Heart right ventricle (tissue), 16 donors: Measurements from ENCODE around the gene BRK1. TPM values are rescaled to one million over a fixed set of nuclear protein-coding genes. Genes with fewer than 3 reads are reported as not detected.
"Not testable (repeated sequence)": the region's sequence is repeated elsewhere in the genome, so short reads cannot be mapped to it uniquely, and the experiment has no call there.

Experiments used
- ATAC-seq, 8 donors: fragments of 200-7000 bp; cut with Tn5 transposase; one replicate each; pipeline ENCODE4 v1.9.1; 2020; ENCODE audit warnings: mild to moderate bottlenecking in 8 of 8, moderate library complexity in 8 of 8, moderate number of reproducible peaks in 1 of 8
- DNase-seq, 2 donors: peaks; one replicate each; pipeline ENCODE4 v3.0.0-alpha.2; 2020
- H3K27ac ChIP-seq, 10 donors: fragments of 200-600 bp; sonication (generic) in 2 of 10; one replicate each; pipeline versions ENCODE4 v1.5.0 to v1.8.0; 2020 to 2022; ENCODE audit warnings: mild to moderate bottlenecking in 3 of 10
- H3K27me3 ChIP-seq, 7 donors: fragments of 200-600 bp; one replicate each; pipeline ENCODE4 v1.8.0; 2021 to 2022; ENCODE audit warnings: mild to moderate bottlenecking in 2 of 7
- H3K36me3 ChIP-seq, 9 donors: fragments of 200-600 bp; sonication (generic) in 1 of 9; one replicate each; pipeline versions ENCODE4 v1.5.0 to v1.8.0; 2020 to 2022; ENCODE audit warnings: mild to moderate bottlenecking in 2 of 9
- H3K4me1 ChIP-seq, 9 donors: fragments of 200-600 bp; sonication (generic) in 1 of 9; one replicate each; pipeline versions ENCODE4 v1.5.0 to v1.8.0; 2020 to 2022; ENCODE audit warnings: mild to moderate bottlenecking in 4 of 9
- H3K4me3 ChIP-seq, 10 donors: fragments of 200-600 bp; sonication (generic) in 2 of 10; one replicate each; pipeline versions ENCODE4 v1.5.0 to v1.8.0; 2020 to 2022; ENCODE audit warnings: mild to moderate bottlenecking in 7 of 10, moderate library complexity in 2 of 10
- H3K9me3 ChIP-seq, 11 donors: fragments of 200-600 bp in 10 of 11; sonication (generic) in 2 of 11; one replicate each; pipeline versions ENCODE4 v1.5.0 to v1.8.0; 2013 to 2022; ENCODE audit warnings: mild to moderate bottlenecking in 2 of 11, control low read depth in 1 of 11, moderate library complexity in 1 of 11
- WGBS, 2 donors: extraction: QIAGEN DNeasy Blood & Tissue Kit; methylation state at CpG; one replicate each; pipeline ENCODE4 v1.1.7; 2013; ENCODE audit warnings: inconsistent platforms in 1 of 2; 5-methylcytosine and 5-hydroxymethylcytosine counted together
- intact Hi-C, 10 donors: fragments of 100-400 bp; cut with DNase I; formaldehyde crosslinking; loops; one replicate each; pipeline versions ENCODE4 v1.11.1 to v1.14.2; 2022
- long read RNA-seq, 3 donors: library from polyadenylated mRNA; unstranded; transcript quantifications; one replicate each; pipeline ENCODE4 v2.0.0, GENCODE V29; 2020 to 2021
- polyA plus RNA-seq, 2 donors: library from polyadenylated mRNA; stranded (reverse); fragments of 200-250 nt; gene quantifications; one replicate each; pipeline ENCODE4 v1.2.3, GENCODE V29; 2013
- total RNA-seq, 10 donors: library from RNA; stranded (reverse); fragmentation: NEBNext Ultra II Directional in 3 of 10; extraction: Animal tissue kit (Norgen Biotek cat#: 25700) in 3 of 10; gene quantifications; one replicate each; pipeline versions ENCODE4 v1.2.1 to v1.2.4, GENCODE V29; 2021 to 2023
- TF ChIP-seq, protein P1 (sequence below), 9 donors: fragments of 200-600 bp; sonication (generic) in 2 of 9; IDR thresholded peaks; one replicate each; pipeline versions ENCODE4 v1.5.0 to v1.8.0; 2021 to 2022; ENCODE audit warnings: antibody characterized with exemption in 9 of 9, mild to moderate bottlenecking in 5 of 9, moderate library complexity in 1 of 9
- donor health status: Arrhythmogenic right ventricular cardiomyopathy.
- donor health status: ischemic (EF 13 %, LVEDD 7.1; RV severe dilation, severe dysfunction).
- donor health status: healthy with polysubstance abuse.
- donor health status: DM: no; HTN: yes; CAD: no.
- donor health status: DM: no; HTN: no; CAD: no.
- donor health status: ischemic (EF 25% LVEDD 6.9; RV normal size, moderate dysfunction).
- donor health status: ischemic (EF 25% LVEDD 5.7; RV mildly dilated, moderate dysfunction).
- donor health status: healthy.
- donor health status: DM: yes; HTN: yes; CAD: no.
- donor health status: Ischemic cardiomyopathy.
- donor health status: ischemic (EF 35%, LVEDD 5.7; RV mildly dilated, moderate dysfunction).
- donor health status: nonischemic (EF 11% LVEDD 7.7; RV severe dilation, severe dysfunction).
- donor health status: DM: yes; HTN: yes; CAD: no.
- donor health status: PGD.
- donor health status: ischemic (EF 29% LVEDD 5.4; RV normal size, mild dysfunction).
- donor health status: nonischemic (EF 23%, LVEDD 6.1; RV moderate dilation, normal function).

The BRK1 gene
- total RNA-seq (100 to 1,000 TPM in 2 of 10 donors, 10 to 100 TPM in 8; 80.3 to 101 (median 94.8) TPM), polyA plus RNA-seq (100 to 1,000 TPM in 1 of 2 donors, 10 to 100 TPM in 1; 62.0 to 151 TPM)
- long read RNA-seq, donor 1, transcript BRK1-201 (3 exons, 1,233 nt): major isoform, 63 of 68 reads
- long read RNA-seq, donor 1, partial matches to known transcripts: 1 of 68 reads
- long read RNA-seq, donor 1, other reads (novel, unspliced or antisense): 4 of 68 reads
- long read RNA-seq, donor 2, transcript BRK1-201 (3 exons, 1,233 nt): major isoform, 92 of 102 reads
- long read RNA-seq, donor 2, partial matches to known transcripts: 0 of 102 reads
- long read RNA-seq, donor 2, other reads (novel, unspliced or antisense): 10 of 102 reads
- long read RNA-seq, donor 3, transcript BRK1-201 (3 exons, 1,233 nt): major isoform, 49 of 51 reads
- long read RNA-seq, donor 3, partial matches to known transcripts: 1 of 51 reads
- long read RNA-seq, donor 3, other reads (novel, unspliced or antisense): 1 of 51 reads

DNA sequence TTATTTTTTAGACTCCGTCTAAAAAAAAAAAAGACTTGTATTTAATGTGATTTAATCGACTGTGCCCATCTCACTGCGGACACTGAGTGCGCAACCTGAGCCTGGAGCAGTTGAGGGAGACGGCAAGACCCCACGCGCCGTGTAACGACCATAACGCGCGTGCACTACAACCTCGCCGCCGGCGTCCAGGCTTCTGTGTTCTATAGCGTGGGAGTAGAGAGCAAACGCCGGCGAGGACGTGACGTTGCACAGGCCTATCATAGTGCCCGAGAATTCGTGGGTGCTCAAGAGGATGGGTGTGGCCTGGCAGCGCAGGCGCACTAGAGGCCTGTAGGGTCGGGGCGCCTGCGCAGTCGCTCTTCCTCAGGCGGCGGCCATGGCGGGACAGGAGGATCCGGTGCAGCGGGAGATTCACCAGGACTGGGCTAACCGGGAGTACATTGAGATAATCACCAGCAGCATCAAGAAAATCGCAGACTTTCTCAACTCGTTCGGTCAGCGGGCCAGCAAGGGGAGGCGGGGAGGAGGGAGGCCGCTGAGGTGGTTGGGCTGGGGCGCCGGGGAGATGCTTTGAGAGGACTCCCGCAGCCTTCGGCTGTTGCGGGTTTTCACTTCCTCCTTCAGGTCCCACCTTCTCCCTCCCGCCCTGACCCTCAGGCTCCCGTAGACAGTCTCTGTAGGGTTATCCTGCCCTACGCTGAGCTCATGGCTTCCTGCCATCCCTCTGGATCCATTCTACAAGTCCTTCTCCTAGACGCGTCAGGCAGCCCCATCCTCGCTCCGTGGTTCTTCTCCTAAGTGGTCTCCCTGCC is at the start of gene BRK1:
TSS of gene BRK1 (plus strand) at position 350 of the 812 bp plus-strand sequence. CDS start at position 377, 27 bp downstream.
- peak within 1 kb of the TSS; percentile 77 to 97 (median 84) for H3K4me3 ChIP-seq
- H3K36me3 ChIP-seq: peaks cover 0 to 26% (median 0%) of the 10 kb centered on the region in 9 donors
- H3K27ac ChIP-seq: peak within 1 kb of the TSS in 9 of 10 donors; percentile 66 to 90 (median 83)
- TF ChIP-seq, protein P1, sequence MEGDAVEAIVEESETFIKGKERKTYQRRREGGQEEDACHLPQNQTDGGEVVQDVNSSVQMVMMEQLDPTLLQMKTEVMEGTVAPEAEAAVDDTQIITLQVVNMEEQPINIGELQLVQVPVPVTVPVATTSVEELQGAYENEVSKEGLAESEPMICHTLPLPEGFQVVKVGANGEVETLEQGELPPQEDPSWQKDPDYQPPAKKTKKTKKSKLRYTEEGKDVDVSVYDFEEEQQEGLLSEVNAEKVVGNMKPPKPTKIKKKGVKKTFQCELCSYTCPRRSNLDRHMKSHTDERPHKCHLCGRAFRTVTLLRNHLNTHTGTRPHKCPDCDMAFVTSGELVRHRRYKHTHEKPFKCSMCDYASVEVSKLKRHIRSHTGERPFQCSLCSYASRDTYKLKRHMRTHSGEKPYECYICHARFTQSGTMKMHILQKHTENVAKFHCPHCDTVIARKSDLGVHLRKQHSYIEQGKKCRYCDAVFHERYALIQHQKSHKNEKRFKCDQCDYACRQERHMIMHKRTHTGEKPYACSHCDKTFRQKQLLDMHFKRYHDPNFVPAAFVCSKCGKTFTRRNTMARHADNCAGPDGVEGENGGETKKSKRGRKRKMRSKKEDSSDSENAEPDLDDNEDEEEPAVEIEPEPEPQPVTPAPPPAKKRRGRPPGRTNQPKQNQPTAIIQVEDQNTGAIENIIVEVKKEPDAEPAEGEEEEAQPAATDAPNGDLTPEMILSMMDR (IDR thresholded peaks at IDR 0.05): no peak
- H3K4me1 ChIP-seq: peaks cover 3 to 44% (median 31%) of the 10 kb centered on the region in 9 donors
- intact Hi-C loops: loop anchor here in 3 of 10 donors (1.0 to 10.0 kb wide), 4 partner anchors 26 to 181 kb away; partner anchors contain the start of genes FANCD2 (in 2 of the 3), CRELD1 (in 1 of the 3) and VHL (in 1 of the 3)
- ATAC-seq (peak; percentile 100), DNase-seq (peak; percentile 94 to 95)
- no peaks in the 10 kb centered on the region for H3K27me3 ChIP-seq
- no peaks in the 10 kb centered on the region for H3K9me3 ChIP-seq
- 1% methylated on average over 54 of the region's 54 CpGs for WGBS, 2 donors

GRCh38 chr3:10070077-10070476 is 45.4 kb upstream of the BRK1 start:
- not testable (repeated sequence) for H3K27ac ChIP-seq
- WGBS, 2 donors: 97 to 98% methylated on average over 23 to 30 of the region's 33 CpGs

DNA sequence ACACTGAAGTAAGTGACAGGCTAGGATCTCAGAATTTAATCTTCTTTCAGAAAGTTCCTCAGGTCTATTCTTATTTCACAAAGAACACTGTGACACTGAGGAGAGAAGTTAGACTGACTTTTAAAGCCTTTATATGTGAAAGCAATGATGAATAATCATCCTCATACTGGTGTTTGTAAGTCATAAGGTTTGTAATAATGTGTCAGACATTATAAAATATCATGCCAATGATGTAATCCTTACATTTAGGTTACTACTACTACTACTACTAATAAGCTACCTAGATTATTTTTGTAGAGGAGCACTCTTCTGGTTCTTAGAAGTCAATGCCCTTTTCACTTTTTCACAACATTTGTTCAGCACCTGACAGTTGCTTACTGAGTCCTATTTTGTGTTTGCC is 40.8 kb upstream of the BRK1 start:
- Histone ChIP-seq H3K4me1 (no peaks in the 10 kb centered on the region), H3K27me3 (no peaks in the 10 kb centered on the region), H3K36me3 (peaks cover 0 to 14% (median 0%) of the 10 kb centered on the region in 9 donors), H3K27ac (no peak overlapping the region), H3K4me3 (no peak overlapping the region), H3K9me3 (no peaks in the 10 kb centered on the region)
- TF ChIP-seq, protein P1 (IDR thresholded peaks at IDR 0.05): no peak
- no peak for ATAC-seq
- no peak for DNase-seq
- intact Hi-C loops: no loop called here

More at GRCh38 chr3:10070077-10070476, 45.4 kb upstream of the BRK1 start:
- H3K9me3 ChIP-seq, intact Hi-C loops, H3K27me3 ChIP-seq, ATAC-seq, H3K4me3 ChIP-seq, DNase-seq, H3K4me1 ChIP-seq: not testable (repeated sequence)
- peaks cover 0 to 36% (median 0%) of the 10 kb centered on the region in 9 donors for H3K36me3 ChIP-seq

- Histone ChIP-seq H3K4me1 (no peaks in the 10 kb centered on the region), H3K4me3 (no peak overlapping the region), H3K9me3 (no peaks in the 10 kb centered on the region), H3K36me3 (peaks cover 0 to 45% (median 0%) of the 10 kb centered on the region in 9 donors), H3K27ac (no peak overlapping the region), H3K27me3 (no peaks in the 10 kb centered on the region)
- TF ChIP-seq, protein P1 (IDR thresholded peaks at IDR 0.05): no peak
- intact Hi-C loops: no loop called here
- DNase-seq: no peak
- WGBS, 2 donors: 89 to 93% methylated on average over 4 of the region's 4 CpGs
- no peak for ATAC-seq
Measured at GRCh38 chr3:10081871-10082270, 33.6 kb upstream of the BRK1 start.
